ENCODE data around the gene DOP1A. TPM values are rescaled to one million over a fixed set of nuclear protein-coding genes. Genes with fewer than 3 reads are reported as not detected.

The DOP1A gene
- total RNA-seq, 1 donor from 2014 or later: 18.1 TPM

DNA sequence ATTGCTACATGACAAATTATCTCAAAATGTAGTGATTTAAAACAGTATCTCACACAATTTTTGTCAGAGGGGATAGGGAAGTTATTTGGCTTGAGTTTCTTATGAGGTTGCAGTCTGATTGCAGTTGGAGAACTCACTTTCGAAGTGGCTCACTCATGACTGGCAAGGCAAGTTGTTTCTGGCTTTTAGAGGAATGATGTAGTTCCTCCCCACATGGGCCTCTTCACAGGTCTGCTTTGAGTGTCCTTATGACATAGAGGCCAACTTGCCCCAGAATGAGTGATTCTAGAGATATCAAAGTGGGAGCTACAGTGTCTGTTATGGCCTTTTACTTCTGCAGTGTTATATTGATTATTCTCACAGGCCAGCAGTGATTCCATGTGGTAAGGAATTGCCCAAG is 6.1 kb downstream of the DOP1A start:
- intact Hi-C loops (cut with micrococcal nuclease): no loop called here
- H3K4me1 ChIP-seq: peaks cover 54% of the 10 kb centered on the region
- TF ChIP-seq, protein P1, sequence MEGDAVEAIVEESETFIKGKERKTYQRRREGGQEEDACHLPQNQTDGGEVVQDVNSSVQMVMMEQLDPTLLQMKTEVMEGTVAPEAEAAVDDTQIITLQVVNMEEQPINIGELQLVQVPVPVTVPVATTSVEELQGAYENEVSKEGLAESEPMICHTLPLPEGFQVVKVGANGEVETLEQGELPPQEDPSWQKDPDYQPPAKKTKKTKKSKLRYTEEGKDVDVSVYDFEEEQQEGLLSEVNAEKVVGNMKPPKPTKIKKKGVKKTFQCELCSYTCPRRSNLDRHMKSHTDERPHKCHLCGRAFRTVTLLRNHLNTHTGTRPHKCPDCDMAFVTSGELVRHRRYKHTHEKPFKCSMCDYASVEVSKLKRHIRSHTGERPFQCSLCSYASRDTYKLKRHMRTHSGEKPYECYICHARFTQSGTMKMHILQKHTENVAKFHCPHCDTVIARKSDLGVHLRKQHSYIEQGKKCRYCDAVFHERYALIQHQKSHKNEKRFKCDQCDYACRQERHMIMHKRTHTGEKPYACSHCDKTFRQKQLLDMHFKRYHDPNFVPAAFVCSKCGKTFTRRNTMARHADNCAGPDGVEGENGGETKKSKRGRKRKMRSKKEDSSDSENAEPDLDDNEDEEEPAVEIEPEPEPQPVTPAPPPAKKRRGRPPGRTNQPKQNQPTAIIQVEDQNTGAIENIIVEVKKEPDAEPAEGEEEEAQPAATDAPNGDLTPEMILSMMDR (IDR thresholded peaks at IDR 0.05; ENCODE audit: borderline replicate concordance): no peak

DNA sequence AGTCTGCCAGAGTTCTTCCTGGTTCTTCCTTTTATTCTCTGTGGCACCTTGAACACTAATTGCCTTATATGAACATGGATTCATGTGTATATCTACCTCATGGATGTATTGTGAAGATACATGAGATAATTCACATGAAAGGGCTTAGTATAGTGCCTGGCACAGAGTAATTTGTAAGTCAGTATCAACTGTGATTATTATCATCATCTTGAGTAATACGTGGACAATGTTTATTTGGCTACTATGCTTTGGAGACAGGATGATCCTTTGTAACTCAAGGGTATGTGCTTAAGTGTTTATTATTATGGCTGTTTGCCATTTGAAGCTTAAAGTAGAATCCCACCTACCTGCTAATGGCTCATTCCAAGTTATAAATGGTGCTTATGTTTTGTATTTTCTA is 16.0 kb downstream of the DOP1A start:
- TF ChIP-seq, protein P1 (IDR thresholded peaks at IDR 0.05; ENCODE audit: borderline replicate concordance): no peak
- Histone ChIP-seq H3K9me3 (replicated peaks) (no peaks in the 10 kb centered on the region), H3K36me3 (no peaks in the 10 kb centered on the region), H3K27ac (replicated peaks) (no peak overlapping the region), H3K4me3 (no peak overlapping the region), H3K4me1 (peaks cover 3% of the 10 kb centered on the region), H3K27me3 (ENCODE audit: low read depth) (no peaks in the 10 kb centered on the region)
- DNase-seq: no peak
- intact Hi-C loops (cut with micrococcal nuclease): no loop called here

More for the DNA sequence above, 6.1 kb downstream of the DOP1A start:
- Histone ChIP-seq H3K36me3 (no peaks in the 10 kb centered on the region), H3K4me3 (no peak overlapping the region), H3K27me3 (ENCODE audit: low read depth) (no peaks in the 10 kb centered on the region), H3K9me3 (replicated peaks) (no peaks in the 10 kb centered on the region), H3K27ac (replicated peaks) (no peak overlapping the region)
- DNase-seq: no peak

DNA sequence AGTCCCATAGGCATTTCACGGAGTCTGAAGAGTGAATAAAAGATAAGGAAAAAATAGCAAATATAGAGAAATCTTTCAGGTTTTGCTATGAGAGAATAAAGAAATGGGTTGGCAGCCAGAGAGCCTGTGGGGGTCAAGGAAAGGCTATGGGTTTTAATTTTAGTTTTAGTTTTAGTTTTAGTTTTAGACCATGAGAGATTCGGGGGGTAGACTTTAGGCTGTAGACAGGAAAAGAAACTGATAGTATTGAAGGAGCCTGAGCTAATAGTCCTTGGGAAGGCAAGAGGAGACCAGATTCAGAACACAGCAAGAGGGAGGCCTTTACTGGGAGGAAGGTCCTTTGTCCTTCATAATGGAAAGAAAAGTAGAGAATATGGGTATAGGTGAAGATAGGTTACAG is 19.3 kb downstream of the DOP1A start:
- H3K27me3 ChIP-seq (ENCODE audit: low read depth): no peaks in the 10 kb centered on the region
- H3K4me1 ChIP-seq: peaks cover 3% of the 10 kb centered on the region
- no peaks in the 10 kb centered on the region for H3K9me3 ChIP-seq (replicated peaks)
- no peak overlapping the region for H3K4me3 ChIP-seq
- no peak overlapping the region for H3K27ac ChIP-seq (replicated peaks)
- TF ChIP-seq, protein P1 (IDR thresholded peaks at IDR 0.05; ENCODE audit: borderline replicate concordance): no peak
- no peaks in the 10 kb centered on the region for H3K36me3 ChIP-seq
- intact Hi-C loops (cut with micrococcal nuclease): no loop called here
- no peak for DNase-seq

DNA sequence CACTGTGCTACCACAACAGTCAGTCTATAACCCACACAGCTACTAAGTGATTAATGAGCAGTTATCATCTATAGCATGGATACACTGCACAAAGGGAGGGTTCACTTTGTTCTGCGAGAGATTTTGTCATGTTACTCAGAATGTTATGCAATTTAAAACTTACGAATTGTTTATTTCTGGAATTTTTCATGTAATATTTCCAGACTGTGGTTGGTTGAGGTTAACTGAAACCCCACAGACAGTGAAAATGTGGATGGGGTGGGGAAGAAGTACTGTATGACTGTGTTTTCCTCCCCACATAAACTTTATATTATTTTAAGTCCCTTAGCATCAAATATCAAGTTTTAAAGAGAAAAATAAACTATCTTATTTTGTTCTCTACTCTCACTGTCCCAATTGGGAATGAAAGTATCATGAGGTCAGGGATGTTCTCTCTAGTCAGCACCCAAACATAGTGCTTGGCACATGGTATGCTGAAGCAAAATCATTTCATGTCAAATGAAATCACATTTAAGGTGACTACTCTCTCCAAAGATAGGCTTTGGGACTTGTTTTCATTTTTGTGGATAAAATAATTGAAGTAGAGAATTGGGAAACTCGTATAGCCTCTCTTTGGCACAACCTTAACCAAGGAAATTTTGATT is 25.4 kb downstream of the DOP1A start:
- peaks cover 23% of the 10 kb centered on the region for H3K4me1 ChIP-seq
- no peaks in the 10 kb centered on the region for H3K36me3 ChIP-seq
- TF ChIP-seq, protein P1 (IDR thresholded peaks at IDR 0.05; ENCODE audit: borderline replicate concordance): no peak
- DNase-seq: no peak
- H3K27me3 ChIP-seq (ENCODE audit: low read depth): no peaks in the 10 kb centered on the region
- H3K4me3 ChIP-seq: no peak overlapping the region
- H3K27ac ChIP-seq (replicated peaks): no peak overlapping the region
- intact Hi-C loops (cut with micrococcal nuclease): no loop called here
- H3K9me3 ChIP-seq (replicated peaks): no peaks in the 10 kb centered on the region

DNA sequence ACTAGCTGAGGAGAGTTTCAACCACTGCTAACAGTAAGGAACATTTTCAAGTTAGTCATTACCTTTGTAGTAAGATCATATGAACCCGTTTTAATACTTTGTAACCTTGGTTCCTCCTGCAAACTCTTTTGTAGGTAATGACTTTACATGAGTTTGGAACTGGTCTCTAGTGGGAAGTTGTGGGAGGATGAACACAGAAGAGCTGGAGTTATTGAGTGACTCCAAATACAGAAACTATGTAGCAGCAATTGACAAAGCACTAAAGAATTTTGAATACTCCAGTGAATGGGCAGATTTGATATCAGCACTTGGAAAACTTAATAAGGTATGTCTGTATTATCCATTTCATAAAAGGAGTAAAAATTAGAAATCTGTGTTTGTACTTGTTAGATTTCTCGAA is 29.3 kb downstream of the DOP1A start:
- no peak overlapping the region for H3K4me3 ChIP-seq
- intact Hi-C loops (cut with micrococcal nuclease): no loop called here

More for the DNA sequence above, 29.3 kb downstream of the DOP1A start:
- Histone ChIP-seq H3K27me3 (ENCODE audit: low read depth) (no peaks in the 10 kb centered on the region), H3K27ac (replicated peaks) (no peak overlapping the region), H3K4me1 (peaks cover 29% of the 10 kb centered on the region), H3K9me3 (replicated peaks) (no peaks in the 10 kb centered on the region), H3K36me3 (peaks cover 7% of the 10 kb centered on the region)
- TF ChIP-seq, protein P1 (IDR thresholded peaks at IDR 0.05; ENCODE audit: borderline replicate concordance): no peak
- no peak for DNase-seq

All from left ventricle myocardium inferior (tissue), 1 donor.